OCI-LY3 (cell line): ENCODE results near the gene NBPF11.
"Not testable (repeated sequence)": the region's sequence is repeated elsewhere in the genome, so short reads cannot be mapped to it uniquely, and the experiment has no call there.

Experiments
- CTCF ChIP-seq: fragments of 200-600, 300-600 bp; sonication (generic); IDR thresholded peaks from 2 replicates; pipeline ENCODE4 v1.5.1; 2014; ENCODE audit warnings: antibody characterized with exemption, low read length, low read depth
- EZH2phosphoT487 ChIP-seq: fragments of 200-600 bp; shearing (Covaris generic); IDR thresholded peaks from 2 replicates; pipeline ENCODE4 v1.6.1; 2018; ENCODE audit warnings: antibody characterized with exemption, mixed run types, low read depth

GRCh38 chr1:148078090-148078489 is 74.0 kb downstream of the NBPF11 start:
- not testable (repeated sequence) for TF ChIP-seq CTCF, EZH2phosphoT487
